GM12873 (cell line): ENCODE measurements around the gene SCGB1C2.

ENCODE experiments used
- TF ChIP-seq, protein P1 (sequence below): IDR thresholded peaks from 2 replicates; pipeline ENCODE4 v1.5.1; 2012; ENCODE audit warnings: low read depth, mild to moderate bottlenecking, moderate library complexity, low read length, control low read depth; ENCODE audit not compliant: insufficient read depth; ENCODE audit errors: missing control alignments

The SCGB1C2 gene

DNA sequence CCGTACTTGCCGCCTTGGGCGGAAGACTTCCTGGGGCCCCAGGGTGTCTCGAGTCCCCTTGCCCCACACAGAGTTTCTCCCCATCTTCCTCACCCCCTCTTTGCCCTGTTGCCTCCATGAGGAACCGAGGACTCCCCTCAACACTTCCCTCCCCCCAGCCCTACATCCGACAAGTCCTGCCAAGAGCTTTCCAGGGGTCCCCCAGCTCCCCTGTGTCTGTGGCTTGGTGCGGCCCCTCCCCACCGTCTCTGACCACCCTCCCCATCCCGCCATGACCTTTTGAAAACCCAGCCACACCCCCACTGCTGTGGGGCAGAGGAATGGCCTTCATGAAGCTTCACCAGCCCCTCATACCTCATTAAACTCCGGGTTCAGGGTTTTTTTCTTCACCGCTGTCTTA, 11.4 kb downstream of the SCGB1C2 start:
- TF ChIP-seq, protein P1, sequence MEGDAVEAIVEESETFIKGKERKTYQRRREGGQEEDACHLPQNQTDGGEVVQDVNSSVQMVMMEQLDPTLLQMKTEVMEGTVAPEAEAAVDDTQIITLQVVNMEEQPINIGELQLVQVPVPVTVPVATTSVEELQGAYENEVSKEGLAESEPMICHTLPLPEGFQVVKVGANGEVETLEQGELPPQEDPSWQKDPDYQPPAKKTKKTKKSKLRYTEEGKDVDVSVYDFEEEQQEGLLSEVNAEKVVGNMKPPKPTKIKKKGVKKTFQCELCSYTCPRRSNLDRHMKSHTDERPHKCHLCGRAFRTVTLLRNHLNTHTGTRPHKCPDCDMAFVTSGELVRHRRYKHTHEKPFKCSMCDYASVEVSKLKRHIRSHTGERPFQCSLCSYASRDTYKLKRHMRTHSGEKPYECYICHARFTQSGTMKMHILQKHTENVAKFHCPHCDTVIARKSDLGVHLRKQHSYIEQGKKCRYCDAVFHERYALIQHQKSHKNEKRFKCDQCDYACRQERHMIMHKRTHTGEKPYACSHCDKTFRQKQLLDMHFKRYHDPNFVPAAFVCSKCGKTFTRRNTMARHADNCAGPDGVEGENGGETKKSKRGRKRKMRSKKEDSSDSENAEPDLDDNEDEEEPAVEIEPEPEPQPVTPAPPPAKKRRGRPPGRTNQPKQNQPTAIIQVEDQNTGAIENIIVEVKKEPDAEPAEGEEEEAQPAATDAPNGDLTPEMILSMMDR = no peak

DNA sequence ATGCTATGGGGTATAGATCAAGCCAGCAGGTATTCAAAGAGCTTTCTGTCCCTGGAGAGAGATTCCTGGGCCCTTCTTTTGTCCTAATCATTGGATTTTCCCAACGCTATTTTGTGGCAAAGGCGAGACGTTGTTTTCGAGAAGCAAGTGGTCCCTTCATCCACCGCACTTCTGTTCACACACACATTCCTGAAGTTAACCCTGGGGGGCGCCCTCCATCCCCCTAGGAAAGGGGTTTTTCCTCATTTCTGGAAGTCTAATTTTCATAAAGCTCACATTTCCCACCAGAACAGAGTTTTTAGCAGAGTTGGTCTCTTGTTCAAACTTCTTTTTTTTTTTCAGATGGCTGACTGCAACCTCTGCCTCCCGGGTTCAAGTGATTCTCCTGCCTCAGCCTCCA, 11.9 kb downstream of the SCGB1C2 start:
- TF ChIP-seq, protein P1 = no peak

DNA sequence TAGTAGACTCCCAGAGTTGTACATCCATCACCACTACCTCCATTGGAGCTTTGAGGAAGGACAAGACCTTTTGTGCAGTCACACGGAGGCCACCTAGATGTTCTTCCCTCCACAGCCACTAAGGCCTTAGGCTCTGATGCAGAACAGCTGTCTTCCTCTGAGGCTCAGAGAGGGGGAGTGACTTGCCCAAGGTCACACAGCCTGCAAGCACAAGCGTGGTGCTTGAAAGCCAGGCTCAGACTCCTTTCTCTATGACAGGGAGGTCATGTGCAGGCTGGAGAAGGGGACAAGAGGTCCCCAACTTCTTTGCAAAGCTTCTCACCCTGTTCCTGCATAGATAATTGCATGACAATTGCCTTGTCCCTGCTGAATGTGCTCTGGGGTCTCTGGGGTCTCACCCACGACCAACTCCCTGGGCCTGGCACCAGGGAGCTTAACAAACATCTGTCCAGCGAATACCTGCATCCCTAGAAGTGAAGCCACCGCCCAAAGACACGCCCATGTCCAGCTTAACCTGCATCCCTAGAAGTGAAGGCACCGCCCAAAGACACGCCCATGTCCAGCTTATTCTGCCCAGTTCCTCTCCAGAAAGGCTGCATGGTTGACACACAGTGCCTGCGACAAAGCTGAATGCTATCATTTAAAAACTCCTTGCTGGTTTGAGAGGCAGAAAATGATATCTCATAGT, 12.7 kb downstream of the SCGB1C2 start:
- TF ChIP-seq, protein P1 = no peak

DNA sequence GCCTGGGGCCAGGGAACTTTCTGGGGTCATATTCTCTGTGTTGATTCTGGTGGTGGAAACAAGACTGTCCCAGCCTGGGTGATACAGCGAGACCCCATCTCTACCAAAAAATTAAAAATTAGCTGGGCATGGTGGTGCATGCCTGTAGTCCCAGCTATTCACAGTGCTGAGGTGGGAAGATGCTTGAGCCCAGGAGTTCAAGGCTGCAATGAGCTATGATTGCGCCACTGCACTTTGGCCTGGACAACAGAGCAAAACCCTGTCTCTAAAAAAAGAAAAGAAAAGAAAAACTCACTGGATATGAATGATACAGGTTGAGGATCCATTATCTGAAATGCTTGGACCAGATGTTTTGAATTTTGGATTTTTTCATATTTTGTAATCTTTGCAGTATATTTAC, 13.6 kb downstream of the SCGB1C2 start:
- TF ChIP-seq, protein P1 = no peak

DNA sequence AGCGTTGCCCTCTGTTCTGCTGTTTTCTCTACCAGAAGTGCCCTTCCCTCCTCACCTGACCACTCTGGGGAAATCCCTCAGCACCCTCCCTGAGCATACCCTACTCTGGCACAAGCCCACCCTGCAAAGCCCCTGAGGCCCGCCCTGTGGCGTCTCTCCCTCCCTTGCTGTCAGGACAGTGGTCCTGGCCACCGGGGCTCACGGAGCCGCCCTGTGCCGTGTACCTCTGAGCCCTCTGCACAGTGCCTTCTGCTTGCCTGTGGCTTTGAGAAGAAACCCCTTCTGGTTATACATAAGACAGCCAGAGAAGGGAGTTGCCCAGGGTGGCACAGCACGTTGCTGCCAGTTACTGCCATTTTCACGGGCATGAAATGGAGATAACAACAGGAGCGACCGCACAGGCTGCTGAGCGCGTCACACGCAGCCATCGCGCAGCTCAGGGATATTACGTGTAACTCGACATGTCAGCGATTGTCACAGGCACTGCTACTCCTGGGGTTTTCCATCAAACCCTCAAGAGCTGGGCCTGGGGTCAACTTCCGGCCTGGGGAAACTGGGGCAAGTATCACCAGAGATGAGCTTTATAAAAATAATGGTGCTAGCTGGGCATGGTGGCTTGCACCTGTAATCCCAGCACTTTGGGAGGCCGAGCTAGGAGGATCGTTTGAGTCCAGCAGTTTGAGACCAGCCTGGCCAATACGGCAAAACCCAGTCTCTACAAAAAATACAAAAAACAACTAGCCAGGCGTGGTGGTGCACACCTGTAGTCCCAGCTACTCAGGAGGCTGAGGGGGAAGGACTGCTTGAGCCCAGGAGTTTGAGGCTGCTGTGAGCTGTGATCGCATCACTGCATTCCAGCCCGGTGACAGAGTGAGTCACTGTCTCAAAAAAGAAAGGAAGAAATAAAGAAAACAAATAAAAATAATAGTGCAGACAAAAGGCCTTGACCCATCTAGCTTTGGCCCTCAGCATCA, 14.8 kb downstream of the SCGB1C2 start:
- TF ChIP-seq, protein P1 = no peak

DNA sequence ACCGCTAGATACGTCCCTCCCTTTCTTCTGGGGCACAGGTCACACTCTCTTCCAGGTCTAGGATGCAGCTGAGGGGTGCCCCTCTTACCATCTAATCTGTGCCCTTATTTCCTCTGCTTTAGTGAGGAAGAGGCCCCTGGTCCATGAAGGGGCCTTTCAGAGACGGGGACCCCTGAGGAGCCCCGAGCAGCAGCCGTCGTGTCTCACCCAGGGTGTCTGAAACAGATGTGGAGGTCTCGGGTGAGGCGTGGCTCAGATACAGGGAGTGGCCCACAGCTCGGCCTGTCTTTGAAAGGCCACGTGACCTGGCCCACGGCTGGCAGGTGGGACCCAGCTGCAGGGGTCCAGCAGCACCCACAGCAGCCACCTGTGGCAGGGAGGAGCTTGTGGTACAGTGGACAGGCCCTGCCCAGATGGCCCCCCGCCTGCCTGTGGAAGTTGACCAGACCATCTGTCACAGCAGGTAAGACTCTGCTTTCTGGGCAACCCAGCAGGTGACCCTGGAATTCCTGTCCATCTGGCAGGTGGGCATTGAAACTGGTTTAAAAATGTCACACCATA, 15.6 kb downstream of the SCGB1C2 start:
- TF ChIP-seq, protein P1 = no peak

DNA sequence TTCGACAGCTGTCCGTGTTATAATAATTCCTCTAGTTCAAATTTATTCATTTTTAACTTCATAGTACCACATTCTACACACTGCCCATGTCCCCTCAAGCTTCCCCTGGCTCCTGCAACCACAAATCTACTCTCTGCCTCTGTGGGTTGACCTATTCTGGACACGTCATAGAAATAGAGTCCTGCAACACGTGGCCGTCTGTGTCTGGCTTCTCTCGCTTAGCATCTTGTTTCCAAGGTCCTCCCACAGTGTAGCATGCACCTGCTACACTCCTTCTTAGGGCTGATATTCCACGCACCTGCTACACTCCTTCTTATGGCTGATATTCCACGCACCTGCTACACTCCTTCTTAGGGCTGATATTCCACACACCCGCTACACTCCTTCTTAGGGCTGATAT, 16.5 kb downstream of the SCGB1C2 start:
- TF ChIP-seq, protein P1 = no peak
